H1 (cell line): Measurements from ENCODE around the gene LDLRAD4. TPM values are rescaled to one million over a fixed set of nuclear protein-coding genes. Genes with fewer than 3 reads are reported as not detected.

Experiments used
- CTCF ChIA-PET: fragments of 300-600 bp; sonication (Branson Sonifier 250); formaldehyde crosslinking; loops from one replicate; lab custom pipeline; 2021; ENCODE audit not compliant: partially characterized antibody; lab: Charles Lee
- POLR2A ChIA-PET: fragments of 300-600 bp; sonication (Branson Sonifier 250); formaldehyde crosslinking; loops from one replicate; lab custom pipeline; 2021; ENCODE audit warnings: inconsistent platforms; ENCODE audit not compliant: partially characterized antibody; lab: Charles Lee
- DNase-seq, 2 experiments: peaks; one replicate each; pipeline versions ENCODE4 v3.0.0 to v3.0.0-alpha.2; 2010 to 2022; ENCODE audit warnings: low spot score in 2 of 2, low read depth in 1 of 2, mixed read lengths in 1 of 2
- FAIRE-seq: peaks from 2 replicates; lab custom pipeline; 2011; peaks lifted over from hg19 to GRCh38; lab: Jason Lieb, UNC
- H2AFZ ChIP-seq: 2 replicates; pipeline ENCODE4 v1.8.1; 2012; ENCODE audit warnings: low read length, inconsistent platforms
- H2AK5ac ChIP-seq: 2 replicates; pipeline ENCODE4 v1.6.1; 2013; ENCODE audit warnings: low read depth, low read length
- H2BK120ac ChIP-seq: replicated peaks from 2 replicates; pipeline ENCODE3; 2013; ENCODE audit warnings: low read depth, low read length, inconsistent platforms
- H2BK12ac ChIP-seq: 2 replicates; pipeline ENCODE4 v1.6.1; 2013; ENCODE audit warnings: low read depth, low read length
- H2BK15ac ChIP-seq: 2 replicates; pipeline ENCODE4 v1.6.1; 2013; ENCODE audit warnings: low read length
- H2BK20ac ChIP-seq: 2 replicates; pipeline ENCODE4 v1.6.1; 2013; ENCODE audit warnings: low read length
- H2BK5ac ChIP-seq: 2 replicates; pipeline ENCODE4 v1.6.1; 2013; ENCODE audit warnings: low read depth, low read length
- H3K14ac ChIP-seq: 2 replicates; pipeline ENCODE4 v1.6.1; 2013; ENCODE audit warnings: inconsistent platforms; ENCODE audit not compliant: insufficient read length
- H3K18ac ChIP-seq: 2 replicates; pipeline ENCODE4 v1.6.1; 2013; ENCODE audit warnings: low read length; ENCODE audit errors: extremely low read depth
- H3K23ac ChIP-seq: 2 replicates; pipeline ENCODE4 v1.6.1; 2013; ENCODE audit warnings: inconsistent platforms; ENCODE audit not compliant: insufficient read length
- H3K23me2 ChIP-seq: 2 replicates; pipeline ENCODE4 v1.6.1; 2013; ENCODE audit warnings: low read depth, low read length
- H3K27ac ChIP-seq: 2 replicates; pipeline ENCODE4 v1.6.1; 2011; ENCODE audit warnings: low read depth, low read length, inconsistent platforms
- H3K27me3 ChIP-seq, 4 experiments: replicated peaks in 1 of 4; 1 replicate in 1 of 4; 2 replicates in 3 of 4; pipeline versions ENCODE4 v1.6.1 to v1.8.1; 2011 to 2013; ENCODE audit warnings: low read length in 3 of 4, mild to moderate bottlenecking in 3 of 4, inconsistent platforms in 2 of 4, mixed read lengths in 2 of 4, moderate library complexity in 1 of 4; ENCODE audit not compliant: control insufficient read depth in 3 of 4, insufficient read depth in 3 of 4; ENCODE audit errors: extremely low read depth in 1 of 4
- H3K36me3 ChIP-seq, 4 experiments: 2 replicates each; pipeline versions ENCODE4 v1.6.1 to v1.8.1; 2011 to 2013; ENCODE audit warnings: mild to moderate bottlenecking in 4 of 4, low read length in 3 of 4, moderate library complexity in 2 of 4, control low read depth in 1 of 4, inconsistent platforms in 1 of 4; ENCODE audit not compliant: insufficient read depth in 4 of 4, control insufficient read depth in 2 of 4
- H3K4ac ChIP-seq: replicated peaks from 2 replicates; pipeline ENCODE3; 2013; ENCODE audit warnings: low read length, low read depth, mixed read lengths, inconsistent platforms; ENCODE audit not compliant: insufficient read length
- H3K4me1 ChIP-seq, 4 experiments: replicated peaks in 1 of 4; 1 replicate in 1 of 4; 2 replicates in 3 of 4; pipeline versions ENCODE4 v1.6.1 to v1.8.1; 2011 to 2013; ENCODE audit warnings: low read length in 3 of 4, inconsistent platforms in 2 of 4, mixed read lengths in 1 of 4; ENCODE audit not compliant: insufficient read depth in 4 of 4, control insufficient read depth in 3 of 4
- H3K4me2 ChIP-seq, 2 experiments: 2 replicates each; pipeline versions ENCODE4 v1.6.1 to v1.8.1; 2011 to 2013; ENCODE audit warnings: low read depth in 2 of 2, low read length in 2 of 2, control low read depth in 1 of 2, inconsistent platforms in 1 of 2, mild to moderate bottlenecking in 1 of 2; ENCODE audit not compliant: insufficient read depth in 1 of 2
- H3K4me3 ChIP-seq, 4 experiments: fragments of 200-600, 300-600 bp in 1 of 4; sonication (generic), shearing (Covaris generic), sonication (Bioruptor Twin) in 1 of 4; 2 replicates each; pipeline versions ENCODE4 v1.5.1 to v1.8.1; 2011 to 2016; ENCODE audit warnings: low read length in 4 of 4, low read depth in 3 of 4, control low read depth in 2 of 4, inconsistent platforms in 2 of 4, mild to moderate bottlenecking in 2 of 4, mixed read lengths in 1 of 4, moderate library complexity in 1 of 4; ENCODE audit not compliant: insufficient read depth in 2 of 4; ENCODE audit errors: extremely low read depth in 1 of 4
- H3K56ac ChIP-seq: replicated peaks from 2 replicates; pipeline ENCODE3; 2013; ENCODE audit warnings: low read depth, mild to moderate bottlenecking, mixed read lengths, low read length, inconsistent platforms; ENCODE audit not compliant: insufficient read length
- H3K79me1 ChIP-seq: 2 replicates; pipeline ENCODE4 v1.6.1; 2013; ENCODE audit warnings: low read depth, low read length, control low read depth
- H3K79me2 ChIP-seq, 2 experiments: 2 replicates each; pipeline versions ENCODE4 v1.6.1 to v1.8.1; 2012 to 2013; ENCODE audit warnings: low read length in 2 of 2, mild to moderate bottlenecking in 2 of 2, inconsistent platforms in 1 of 2; ENCODE audit not compliant: insufficient read depth in 2 of 2, control insufficient read depth in 1 of 2
- H3K9ac ChIP-seq, 4 experiments: replicated peaks in 1 of 4; 1 replicate in 1 of 4; 2 replicates in 3 of 4; pipeline versions ENCODE4 v1.6.1 to v1.8.1; 2011 to 2013; ENCODE audit warnings: low read depth in 3 of 4, low read length in 3 of 4, control low read depth in 2 of 4, mild to moderate bottlenecking in 2 of 4, moderate library complexity in 2 of 4, inconsistent platforms in 1 of 4; ENCODE audit errors: extremely low read depth in 1 of 4
- H3K9me3 ChIP-seq, 2 experiments: 2 replicates each; pipeline versions ENCODE4 v1.6.1 to v1.8.1; 2012 to 2013; ENCODE audit warnings: mild to moderate bottlenecking in 2 of 2, moderate library complexity in 2 of 2, control low read depth in 1 of 2, inconsistent platforms in 1 of 2, low read depth in 1 of 2, low read length in 1 of 2, mixed read lengths in 1 of 2; ENCODE audit not compliant: insufficient read depth in 2 of 2
- H4K20me1 ChIP-seq, 2 experiments: replicated peaks in 1 of 2; 2 replicates each; pipeline versions ENCODE3 to v1.8.1; 2011 to 2013; ENCODE audit warnings: inconsistent platforms in 2 of 2, low read length in 2 of 2, mild to moderate bottlenecking in 1 of 2; ENCODE audit not compliant: insufficient read depth in 2 of 2, control insufficient read depth in 1 of 2
- H4K5ac ChIP-seq: 2 replicates; pipeline ENCODE4 v1.6.1; 2013; ENCODE audit warnings: low read length, low read depth, mixed read lengths, inconsistent platforms; ENCODE audit not compliant: insufficient read length
- H4K8ac ChIP-seq: 2 replicates; pipeline ENCODE4 v1.8.0; 2013; ENCODE audit warnings: mild to moderate bottlenecking, moderate library complexity, low read length, inconsistent platforms; ENCODE audit not compliant: insufficient read depth; ENCODE audit errors: extremely low read depth
- H4K91ac ChIP-seq: replicated peaks from 2 replicates; pipeline ENCODE3; 2013; ENCODE audit warnings: low read length, mixed read lengths, inconsistent platforms; ENCODE audit not compliant: insufficient read length
- BACH1 ChIP-seq: IDR thresholded peaks from 2 replicates; pipeline ENCODE4 v1.6.1; 2012; ENCODE audit warnings: low read length, improper control_type of control experiment
- CEBPB ChIP-seq: IDR thresholded peaks from 2 replicates; pipeline ENCODE4 v1.6.1; 2012; ENCODE audit warnings: low read depth, low read length
- SP1 ChIP-seq: IDR thresholded peaks from 2 replicates; pipeline ENCODE4 v1.6.1; 2011; ENCODE audit warnings: low read depth, low read length
- SUZ12 ChIP-seq: fragments of 200-600 bp; sonication (generic); IDR thresholded peaks from 2 replicates; pipeline ENCODE4 v1.6.1; 2012; ENCODE audit warnings: mild to moderate bottlenecking, inconsistent platforms, low read length, moderate library complexity, mixed read lengths
- TAF7 ChIP-seq: optimal IDR thresholded peaks from 2 replicates; pipeline ENCODE3; 2011; ENCODE audit warnings: low read depth, mild to moderate bottlenecking, inconsistent platforms, low read length, moderate library complexity, borderline replicate concordance
- WGBS, 2 experiments: shearing (Covaris generic) in 1 of 2; methylation state at CpG; one replicate each; pipeline versions ENCODE4 v1.1.6 to v1.1.7; 2013 to 2015; ENCODE audit warnings: low lambda C conversion rate in 2 of 2, mixed read lengths in 2 of 2, inconsistent platforms in 1 of 2, low coverage in 1 of 2, missing lambda C conversion rate in 1 of 2; ENCODE audit not compliant: insufficient replicate concordance in 2 of 2, insufficient coverage in 1 of 2, insufficient read length in 1 of 2; ENCODE audit errors: extremely low coverage in 1 of 2, missing lambda C conversion rate in 1 of 2; 5-methylcytosine and 5-hydroxymethylcytosine counted together
- polyA plus RNA-seq, 7 experiments: library from polyadenylated mRNA; depleted of rRNA in 3 of 7; stranded (reverse) in 5 of 7; unstranded in 2 of 7; fragments of >200 nt in 5 of 7; fragments of 200-250 nt in 2 of 7; gene quantifications; 1 replicate in 5 of 7; 2 replicates in 1 of 7; 4 replicates in 1 of 7; pipeline versions ENCODE4 v1.2.1 to v1.2.3, GENCODE V29; 2011 to 2013; ENCODE audit warnings: missing spikeins in 2 of 7, mixed read lengths in 2 of 7
- total RNA-seq: library from RNA; stranded (reverse); fragmentation: NEBNext Ultra II Directional; extraction: Animal tissue kit (Norgen Biotek cat#: 25700); gene quantifications from 2 replicates; pipeline ENCODE4 v1.2.1, GENCODE V29; 2021

LDLRAD4 gene
- total and polyA plus RNA-seq, 2 of the 8 experiments (the other 6 are each of a cell fraction or from before 2014, with no cell fraction given): 0.77 to 1.4 TPM

- Histone ChIP-seq H2AFZ (no peak overlapping the region), H3K27ac (no peak overlapping the region), H2BK120ac (no peak overlapping the region), H3K4me1 (peaks cover 0 to 9% (median 0%) of the 10 kb centered on the region in 4 experiments; a peak in 1 of 7 replicates), H3K9me3 (no peaks in the 10 kb centered on the region), H4K5ac (no peak overlapping the region), H3K36me3 (no peaks in the 10 kb centered on the region; a peak in 1 of 8 replicates), H3K79me1 (no peaks in the 10 kb centered on the region), H4K8ac (no peak overlapping the region), H3K18ac (no peak overlapping the region), H2BK12ac (no peak overlapping the region), H3K4me2 (no peak overlapping the region), H3K27me3 (no peaks in the 10 kb centered on the region; a peak in 1 of 7 replicates), H2BK5ac (no peak overlapping the region), H3K4ac (no peak overlapping the region), H2BK20ac (no peak overlapping the region), H3K14ac (no peak overlapping the region), H4K91ac (no peak overlapping the region), H3K23ac (no peak overlapping the region), H3K9ac (no peak overlapping the region), H3K23me2 (no peaks in the 10 kb centered on the region), H2BK15ac (no peak overlapping the region), H3K56ac (no peak overlapping the region), H3K4me3 (no peak overlapping the region), H4K20me1 (no peaks in the 10 kb centered on the region), H2AK5ac (no peak overlapping the region), H3K79me2 (no peaks in the 10 kb centered on the region)
- ChIA-PET CTCF (interaction anchor here (0.6 to 1.1 kb wide), 2 partner anchors 11 to 95 kb away, joined by 3 read pairs; no protein-coding TSS in a partner anchor), POLR2A (no interaction called here)
- FAIRE-seq (no peak), DNase-seq (no peak)
- WGBS, 2 experiments: 84% methylated on average over 8 of the region's 8 CpGs; no CpG with 5 or more reads in 1 of the 2 experiments
- no peak for TF ChIP-seq CEBPB
- no peak for TF ChIP-seq SUZ12
- TF ChIP-seq TAF7: no peak
- TF ChIP-seq SP1: no peak
- no peak for TF ChIP-seq BACH1
Observed at GRCh38 chr18:13436576-13436975, 218.0 kb downstream of the LDLRAD4 start.
